Cardiac muscle cell (in vitro differentiated cells and primary cell): ENCODE data around the gene RNF182. TPM values are rescaled to one million over a fixed set of nuclear protein-coding genes. Genes with fewer than 3 reads are reported as not detected.

Experiments used
- DNase-seq, 2 donors: peaks; one replicate each; pipeline versions ENCODE4 v3.0.0 to v3.0.0-alpha.2; 2010 to 2017; ENCODE audit warnings: low read depth in 1 of 2, low spot score in 1 of 2
- H3K27ac ChIP-seq: fragments of 200-600 bp; sonication (generic); 2 replicates; pipeline ENCODE4 v1.5.1; 2016
- H3K27me3 ChIP-seq: fragments of 200-600 bp; sonication (generic); 2 replicates; pipeline ENCODE4 v1.6.0; 2016; ENCODE audit warnings: control low read depth
- H3K36me3 ChIP-seq: fragments of 200-600 bp; sonication (generic); 2 replicates; pipeline ENCODE4 v1.5.1; 2016; ENCODE audit warnings: control low read depth
- H3K4me1 ChIP-seq: fragments of 200-600 bp; sonication (generic); 2 replicates; pipeline ENCODE4 v1.8.1; 2017; ENCODE audit warnings: low read depth, mild to moderate bottlenecking, mixed run types
- H3K4me3 ChIP-seq: fragments of 200-600 bp; sonication (generic); 2 replicates; pipeline ENCODE4 v1.5.1; 2016; ENCODE audit warnings: mild to moderate bottlenecking
- H3K9me3 ChIP-seq: fragments of 200-600 bp; sonication (generic); 2 replicates; pipeline ENCODE4 v1.5.1; 2017; ENCODE audit warnings: low read depth, mild to moderate bottlenecking, control low read depth
- CTCF ChIP-seq: IDR thresholded peaks from 2 replicates; pipeline ENCODE4 v1.5.1; 2012; ENCODE audit warnings: low read depth, mild to moderate bottlenecking, low read length
- polyA plus RNA-seq: library from polyadenylated mRNA; unstranded; fragments of >200 nt; fragmentation: Nextera tagmentation; extraction: Ambion mirVana; gene quantifications from 2 replicates; pipeline ENCODE4 v1.2.1, GENCODE V29; 2016
- total RNA-seq: library from RNA; depleted of rRNA; stranded (reverse); fragments of >200 nt; gene quantifications from 2 replicates; pipeline ENCODE4 v1.2.3, GENCODE V29; 2016

Gene RNF182
- total and polyA plus RNA-seq, 2 experiments from 2014 or later = 1.1 to 1.3 TPM

GRCh38 chr6:13988049-13988738 is 63.4 kb downstream of the RNF182 start:
- no peaks in the 10 kb centered on the region for H3K36me3 ChIP-seq
- no peaks in the 10 kb centered on the region for H3K27me3 ChIP-seq
- no peaks in the 10 kb centered on the region for H3K4me1 ChIP-seq
- DNase-seq = no peak
- no peaks in the 10 kb centered on the region for H3K9me3 ChIP-seq
- no peak overlapping the region for H3K4me3 ChIP-seq
- TF ChIP-seq CTCF = no peak
- H3K27ac ChIP-seq = no peak overlapping the region

GRCh38 chr6:13988908-13989307 is 64.2 kb downstream of the RNF182 start:
- Histone ChIP-seq H3K4me3 (no peak overlapping the region), H3K36me3 (no peaks in the 10 kb centered on the region), H3K4me1 (no peaks in the 10 kb centered on the region), H3K27me3 (no peaks in the 10 kb centered on the region), H3K27ac (no peak overlapping the region), H3K9me3 (no peaks in the 10 kb centered on the region)
- TF ChIP-seq CTCF = no peak
- DNase-seq = no peak

- Histone ChIP-seq H3K4me3 (no peak overlapping the region), H3K27me3 (no peaks in the 10 kb centered on the region), H3K4me1 (no peaks in the 10 kb centered on the region), H3K27ac (no peak overlapping the region), H3K36me3 (no peaks in the 10 kb centered on the region), H3K9me3 (no peaks in the 10 kb centered on the region)
- TF ChIP-seq CTCF = no peak
- DNase-seq = no peak
Observed at GRCh38 chr6:13989496-13990144, 64.9 kb downstream of the RNF182 start.

GRCh38 chr6:13990796-13991195 is 66.0 kb downstream of the RNF182 start:
- Histone ChIP-seq H3K4me1 (no peaks in the 10 kb centered on the region), H3K9me3 (no peaks in the 10 kb centered on the region), H3K27ac (no peak overlapping the region), H3K27me3 (no peaks in the 10 kb centered on the region), H3K36me3 (no peaks in the 10 kb centered on the region), H3K4me3 (no peak overlapping the region)
- TF ChIP-seq CTCF = no peak
- no peak for DNase-seq

- no peak overlapping the region for H3K4me3 ChIP-seq
- H3K4me1 ChIP-seq = no peaks in the 10 kb centered on the region
- TF ChIP-seq CTCF = no peak
- H3K36me3 ChIP-seq = no peaks in the 10 kb centered on the region
- no peaks in the 10 kb centered on the region for H3K9me3 ChIP-seq
- no peak overlapping the region for H3K27ac ChIP-seq
- no peaks in the 10 kb centered on the region for H3K27me3 ChIP-seq
- no peak for DNase-seq
Observed at GRCh38 chr6:13991393-13991792, 66.6 kb downstream of the RNF182 start.
